SHP77 (cell line): ENCODE measurements around the gene PLCH1.

Experiments used
- DNase-seq, 2 experiments: peaks; one replicate each; lab custom pipeline; 2025; lab: John Stamatoyannopoulos, UW

PLCH1 gene, protein sequence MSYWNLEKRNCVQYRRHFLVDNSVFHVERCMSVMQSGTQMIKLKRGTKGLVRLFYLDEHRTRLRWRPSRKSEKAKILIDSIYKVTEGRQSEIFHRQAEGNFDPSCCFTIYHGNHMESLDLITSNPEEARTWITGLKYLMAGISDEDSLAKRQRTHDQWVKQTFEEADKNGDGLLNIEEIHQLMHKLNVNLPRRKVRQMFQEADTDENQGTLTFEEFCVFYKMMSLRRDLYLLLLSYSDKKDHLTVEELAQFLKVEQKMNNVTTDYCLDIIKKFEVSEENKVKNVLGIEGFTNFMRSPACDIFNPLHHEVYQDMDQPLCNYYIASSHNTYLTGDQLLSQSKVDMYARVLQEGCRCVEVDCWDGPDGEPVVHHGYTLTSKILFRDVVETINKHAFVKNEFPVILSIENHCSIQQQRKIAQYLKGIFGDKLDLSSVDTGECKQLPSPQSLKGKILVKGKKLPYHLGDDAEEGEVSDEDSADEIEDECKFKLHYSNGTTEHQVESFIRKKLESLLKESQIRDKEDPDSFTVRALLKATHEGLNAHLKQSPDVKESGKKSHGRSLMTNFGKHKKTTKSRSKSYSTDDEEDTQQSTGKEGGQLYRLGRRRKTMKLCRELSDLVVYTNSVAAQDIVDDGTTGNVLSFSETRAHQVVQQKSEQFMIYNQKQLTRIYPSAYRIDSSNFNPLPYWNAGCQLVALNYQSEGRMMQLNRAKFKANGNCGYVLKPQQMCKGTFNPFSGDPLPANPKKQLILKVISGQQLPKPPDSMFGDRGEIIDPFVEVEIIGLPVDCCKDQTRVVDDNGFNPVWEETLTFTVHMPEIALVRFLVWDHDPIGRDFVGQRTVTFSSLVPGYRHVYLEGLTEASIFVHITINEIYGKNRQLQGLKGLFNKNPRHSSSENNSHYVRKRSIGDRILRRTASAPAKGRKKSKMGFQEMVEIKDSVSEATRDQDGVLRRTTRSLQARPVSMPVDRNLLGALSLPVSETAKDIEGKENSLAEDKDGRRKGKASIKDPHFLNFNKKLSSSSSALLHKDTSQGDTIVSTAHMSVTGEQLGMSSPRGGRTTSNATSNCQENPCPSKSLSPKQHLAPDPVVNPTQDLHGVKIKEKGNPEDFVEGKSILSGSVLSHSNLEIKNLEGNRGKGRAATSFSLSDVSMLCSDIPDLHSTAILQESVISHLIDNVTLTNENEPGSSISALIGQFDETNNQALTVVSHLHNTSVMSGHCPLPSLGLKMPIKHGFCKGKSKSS (N-terminal part only)

DNA sequence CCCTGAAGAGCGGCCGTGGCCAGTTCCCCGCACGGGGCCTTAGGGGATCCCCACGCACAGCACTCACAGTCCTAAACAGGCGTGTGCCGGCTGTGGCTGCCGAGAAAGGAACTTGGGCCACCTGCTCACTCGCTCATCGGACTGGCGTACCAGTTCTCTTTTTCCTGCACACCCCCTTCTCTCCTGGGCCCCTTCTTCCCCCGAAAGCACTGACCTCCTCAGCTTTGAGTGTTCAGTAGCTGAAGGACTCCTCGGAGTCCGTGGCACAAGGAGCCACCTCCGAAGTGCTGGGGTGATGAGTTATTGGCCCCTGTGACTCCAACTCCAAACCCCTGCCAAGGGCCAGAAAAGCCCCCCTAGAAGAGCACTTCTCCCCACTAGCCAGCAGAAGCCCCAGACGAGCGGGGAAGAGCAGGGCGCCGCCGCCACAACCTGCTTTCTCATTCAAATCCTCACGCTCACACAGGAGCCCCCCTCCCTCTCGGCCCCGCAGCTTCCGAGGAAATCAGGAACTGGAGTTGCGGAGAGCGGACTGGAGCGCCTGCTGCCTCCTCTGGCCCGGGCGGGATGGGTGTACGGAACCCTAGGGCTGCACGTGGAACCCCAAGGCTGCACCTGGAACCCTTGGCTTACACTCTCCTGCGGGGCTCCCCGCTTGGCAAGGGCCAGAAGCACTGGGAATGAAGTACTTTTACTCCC, at the start of gene PLCH1:
Gene PLCH1, minus strand, starts transcription at position 446 of the 699 bp plus-strand sequence. CDS start 40,847 bp downstream, outside the sequence.
- DNase-seq: peak; percentile 52 to 65

DNA sequence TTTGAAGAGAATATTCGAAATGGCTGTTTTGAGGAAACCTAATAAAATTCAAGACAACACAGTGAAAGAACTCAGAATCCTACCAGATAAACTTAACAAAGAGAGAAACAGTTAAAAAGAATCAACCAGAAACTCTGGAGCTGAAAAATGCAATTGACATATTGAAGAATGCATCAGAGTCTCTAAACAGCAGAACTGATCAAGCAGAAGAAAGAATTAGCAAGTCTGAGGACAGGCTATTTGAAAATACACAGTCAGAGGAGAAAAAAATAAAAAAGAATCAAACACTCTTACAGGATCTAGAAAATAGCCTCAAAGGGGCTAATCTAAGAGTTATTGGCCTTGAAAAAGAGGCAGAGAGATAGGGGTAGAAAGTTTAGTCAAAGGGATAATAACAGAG, 47.7 kb upstream of the PLCH1 start:
- no peak for DNase-seq

DNA sequence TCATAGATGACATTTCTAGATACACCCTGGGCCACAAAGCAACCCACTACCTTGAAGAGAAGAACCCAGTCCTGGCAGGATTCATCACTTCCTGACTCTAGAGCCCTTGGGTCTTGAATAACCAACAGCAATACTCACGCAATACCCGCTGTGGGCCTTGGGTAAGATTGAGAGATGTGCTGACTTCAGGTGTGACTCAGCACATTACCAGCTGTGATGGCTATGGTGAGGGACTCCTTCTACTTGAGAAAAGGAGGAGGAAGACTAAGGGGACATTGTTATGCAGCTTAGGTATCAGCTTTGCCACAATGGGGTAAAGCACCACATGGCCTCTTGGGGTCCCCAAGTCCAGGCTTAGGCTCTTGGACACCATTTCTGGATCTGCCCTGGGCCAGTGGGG, 46.3 kb upstream of the PLCH1 start:
- no peak for DNase-seq

DNA sequence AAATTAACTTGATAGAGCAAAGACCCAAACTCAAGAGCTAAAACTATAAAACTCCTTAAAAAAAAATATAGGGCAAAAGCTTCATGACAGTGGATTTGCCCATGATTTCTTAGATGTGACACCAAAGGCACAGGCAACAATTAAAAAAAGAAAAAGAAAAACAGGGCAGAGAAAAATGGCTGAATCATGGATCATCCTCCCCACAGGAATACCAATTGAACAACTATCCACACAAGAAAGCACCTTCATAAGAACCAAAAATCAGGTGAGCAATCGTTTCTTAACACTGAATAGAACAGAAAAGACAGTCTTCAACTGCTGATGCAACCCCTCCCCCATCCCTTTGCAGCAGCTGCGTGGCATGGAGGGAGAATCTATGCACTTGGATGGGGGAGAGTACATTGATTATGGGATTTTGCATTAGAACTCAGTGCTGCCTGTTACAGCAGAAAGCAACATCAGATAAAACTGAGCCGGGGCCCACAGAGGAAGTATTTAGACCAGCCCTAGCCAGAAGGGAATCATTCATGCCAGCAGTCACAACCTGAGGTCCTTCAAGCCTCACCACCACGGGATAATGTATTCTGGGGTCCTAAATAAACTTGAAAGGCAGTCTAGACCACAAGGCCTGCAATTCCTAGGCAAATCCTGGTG, 45.5 kb upstream of the PLCH1 start:
- DNase-seq: no peak

DNA sequence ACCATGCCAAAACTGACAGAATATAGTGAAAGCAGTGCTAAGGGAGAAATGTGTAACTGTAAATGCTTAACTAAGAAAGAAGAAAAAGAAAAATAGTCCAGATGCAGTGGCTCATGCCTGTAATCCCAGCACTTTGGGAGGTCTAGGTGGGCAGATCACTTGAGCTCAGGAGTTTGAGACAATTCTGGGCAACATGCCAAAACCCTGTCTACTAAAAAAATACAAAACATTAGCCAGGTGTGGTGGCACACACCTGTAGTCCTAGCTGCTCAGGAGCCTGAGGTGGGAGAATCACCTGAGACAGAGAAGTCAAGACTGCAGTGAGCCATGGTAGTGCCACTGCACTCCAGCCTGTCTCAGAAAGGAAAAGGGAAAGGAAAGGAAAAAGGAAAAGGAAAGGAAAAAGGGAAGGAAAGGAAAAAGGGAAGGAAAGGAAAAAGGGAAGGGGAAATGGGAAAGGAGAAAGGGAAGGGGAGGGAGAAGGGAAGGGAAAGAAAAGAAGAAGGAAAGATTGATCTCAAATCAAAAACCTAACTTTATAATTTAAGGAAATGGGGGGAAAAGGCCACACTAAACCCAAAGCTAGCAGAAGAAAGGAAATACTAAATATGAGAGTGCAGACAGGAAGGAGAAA, 40.9 kb upstream of the PLCH1 start:
- DNase-seq: no peak

DNA sequence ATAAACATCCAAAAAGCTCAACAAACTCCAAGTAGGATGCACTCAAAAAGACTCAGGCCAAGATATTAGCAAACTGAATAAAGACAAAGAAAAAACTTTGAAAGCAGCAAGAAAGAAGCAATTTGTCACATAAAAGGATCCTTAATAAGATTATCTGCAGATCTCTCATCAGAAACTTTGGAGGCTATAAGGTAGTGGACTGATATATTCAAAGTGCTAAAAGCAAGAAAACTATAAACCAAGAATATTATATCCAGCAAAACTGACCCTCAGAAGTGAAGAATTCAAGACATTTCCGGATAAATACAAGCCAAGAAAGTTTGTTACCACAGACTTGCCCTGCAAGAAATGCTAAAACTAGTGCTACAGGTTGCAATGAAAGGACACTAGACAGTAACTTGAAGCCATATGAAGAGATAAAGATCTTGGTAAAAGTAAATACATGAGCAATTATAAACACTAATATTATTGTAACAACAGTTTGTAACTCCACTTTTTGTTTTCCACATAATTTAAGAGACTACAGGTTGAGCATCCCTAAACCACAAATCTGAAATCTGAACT, 37.6 kb upstream of the PLCH1 start:
- DNase-seq: no peak

DNA sequence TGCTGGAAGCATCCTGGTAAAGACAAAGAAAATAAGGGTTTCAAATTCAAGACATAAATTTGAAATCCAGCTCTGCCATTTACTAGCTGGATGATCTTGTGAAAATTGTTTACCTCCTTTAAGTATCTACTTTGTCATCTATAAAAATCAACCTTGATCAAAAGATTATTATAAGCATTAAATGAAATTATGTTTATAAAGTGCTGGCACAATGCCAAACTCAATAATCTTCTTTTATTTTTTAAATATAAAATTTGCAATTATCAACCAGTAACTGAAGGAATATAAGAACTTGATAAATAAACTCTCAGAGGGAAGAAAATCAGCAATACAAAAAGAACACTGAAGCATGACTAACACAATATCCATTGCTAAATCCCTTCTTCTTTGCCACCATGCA, 35.4 kb upstream of the PLCH1 start:
- no peak for DNase-seq

DNA sequence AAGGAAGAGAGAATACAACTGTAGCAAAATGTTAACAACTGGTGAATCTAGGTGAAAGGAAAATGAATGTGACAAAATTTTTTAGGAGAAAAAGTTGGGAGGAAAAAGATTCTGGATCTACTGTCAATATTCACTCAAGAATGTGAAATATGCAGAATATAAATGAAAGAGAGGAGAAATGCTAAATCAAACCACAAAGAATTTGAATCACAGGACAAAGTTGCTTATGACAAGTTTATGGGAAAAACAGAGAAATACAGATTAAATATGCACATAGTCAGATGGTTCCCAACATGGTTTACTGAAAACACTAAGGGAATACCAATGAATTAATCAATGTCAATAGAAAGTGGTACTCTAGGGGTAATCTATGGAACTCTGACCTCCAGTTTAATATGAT, 33.6 kb upstream of the PLCH1 start:
- DNase-seq: no peak

DNA sequence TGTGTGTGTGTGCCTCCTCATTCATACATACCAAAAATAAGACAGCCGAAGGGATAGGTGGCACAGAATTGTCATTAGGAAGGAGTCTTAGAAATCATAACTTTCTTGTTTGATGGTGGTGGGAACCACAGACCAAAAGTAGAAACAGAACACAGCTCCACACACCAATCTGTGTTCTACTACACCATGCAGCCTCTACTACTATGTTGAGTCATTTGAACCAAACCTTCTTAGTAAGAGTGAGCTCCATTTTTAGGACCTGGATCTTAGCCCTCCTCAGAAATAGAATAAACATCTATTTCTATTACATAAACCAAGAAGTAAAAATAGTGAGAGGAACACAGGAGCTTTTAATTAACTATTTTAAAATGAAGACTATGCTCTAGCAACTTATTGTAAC, 27.9 kb upstream of the PLCH1 start:
- no peak for DNase-seq

DNA sequence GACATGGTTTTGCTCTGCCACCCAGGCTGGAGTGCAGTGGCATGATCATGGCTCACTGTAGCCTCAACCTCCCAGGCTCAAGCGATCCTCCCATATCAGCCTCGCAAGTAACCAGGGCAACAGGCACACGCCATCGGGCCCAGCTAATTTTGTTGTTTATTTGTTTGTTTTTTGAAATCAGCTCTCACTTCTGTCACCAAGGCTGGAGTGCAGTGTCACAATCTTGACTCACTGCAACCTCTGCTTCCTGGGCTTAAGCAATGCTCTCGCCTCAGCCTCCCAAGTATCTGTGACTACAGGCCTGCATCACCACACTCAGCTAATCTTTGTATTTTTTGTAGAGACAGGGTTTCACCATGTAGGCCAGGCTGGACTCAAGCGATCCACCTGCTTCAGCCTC, 26.3 kb upstream of the PLCH1 start:
- no peak for DNase-seq

DNA sequence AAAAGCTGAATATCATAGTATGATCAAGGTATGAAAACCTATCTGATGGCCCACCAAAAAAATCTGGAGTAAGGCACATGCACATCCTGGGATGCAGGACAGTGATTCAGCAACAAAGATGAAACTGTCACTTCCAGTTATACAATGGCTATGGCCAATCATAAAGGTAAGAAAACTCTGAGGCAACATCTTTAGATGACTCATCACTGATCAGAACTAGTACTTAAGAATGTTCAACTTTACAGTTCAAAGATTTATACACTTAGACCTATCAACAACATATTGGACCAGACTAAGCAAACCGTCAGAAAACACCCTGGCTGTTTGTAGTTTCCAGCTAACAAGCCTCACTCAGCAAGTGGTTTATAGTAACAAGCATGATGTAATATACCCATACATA, 21.3 kb upstream of the PLCH1 start:
- no peak for DNase-seq

DNA sequence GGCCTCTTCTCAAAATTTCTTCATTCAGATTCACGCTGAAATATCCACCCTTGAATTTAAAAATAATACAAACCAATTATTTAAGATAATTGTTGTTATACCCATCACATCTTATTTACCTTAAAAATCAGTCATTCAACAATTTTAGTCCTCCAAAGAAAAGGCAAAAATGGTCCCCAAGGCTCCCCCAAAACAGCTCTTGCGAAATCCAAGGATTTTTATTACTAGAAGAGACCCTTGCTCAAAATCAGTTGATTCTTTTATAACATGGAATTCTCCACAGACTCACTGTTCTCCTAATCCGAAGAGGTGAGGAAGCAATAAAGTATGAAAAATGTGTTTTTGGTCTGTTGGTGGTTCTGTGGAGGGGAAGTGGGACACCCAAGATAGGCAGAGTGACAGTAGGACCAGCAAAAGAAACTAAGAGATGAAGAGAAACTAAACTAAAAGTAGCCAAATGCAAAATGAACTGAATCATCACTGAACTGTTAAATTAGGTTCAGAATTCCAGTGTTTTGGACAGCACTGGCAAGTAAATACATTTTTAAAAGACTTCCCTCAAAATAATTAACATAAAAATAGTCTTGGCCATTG, 19.1 kb upstream of the PLCH1 start:
- DNase-seq: no peak

DNA sequence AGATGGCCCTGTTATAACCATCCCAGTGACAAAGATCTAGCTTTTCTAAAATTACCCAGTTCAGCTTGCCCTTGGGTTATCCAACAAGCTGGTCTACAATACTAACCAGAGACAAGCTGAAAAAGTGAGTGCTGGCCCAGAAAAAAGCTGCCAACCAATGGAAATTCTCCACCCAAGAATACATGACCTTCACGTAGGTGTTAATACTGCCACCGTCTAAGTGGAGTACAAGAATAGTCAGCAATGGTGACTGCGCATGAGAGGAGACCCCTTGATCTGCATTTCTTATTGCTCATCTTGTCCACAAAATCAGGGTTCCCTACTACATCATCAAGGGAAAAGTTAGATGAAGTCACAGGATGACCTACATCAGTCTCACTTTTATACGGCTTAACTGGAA, 15.8 kb upstream of the PLCH1 start:
- no peak for DNase-seq

DNA sequence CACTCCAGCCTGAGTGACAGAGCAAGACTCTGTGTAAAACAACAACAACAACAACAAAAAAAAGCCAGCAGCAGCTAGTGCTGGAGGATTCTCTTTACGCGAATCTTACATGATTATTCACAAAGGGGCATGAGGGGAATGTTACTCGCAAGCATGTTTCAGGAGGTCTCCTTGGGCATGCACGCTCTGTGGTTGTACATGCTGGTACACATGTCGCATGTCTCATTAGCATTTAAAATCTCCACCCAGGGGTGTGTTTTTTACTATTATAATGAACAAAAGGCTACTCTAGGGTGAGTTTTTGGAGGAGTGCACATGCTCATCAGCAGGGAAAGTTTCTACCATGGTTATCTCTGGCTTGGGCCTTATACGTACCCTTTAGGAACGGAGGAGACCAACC, 12.7 kb upstream of the PLCH1 start:
- DNase-seq: no peak

DNA sequence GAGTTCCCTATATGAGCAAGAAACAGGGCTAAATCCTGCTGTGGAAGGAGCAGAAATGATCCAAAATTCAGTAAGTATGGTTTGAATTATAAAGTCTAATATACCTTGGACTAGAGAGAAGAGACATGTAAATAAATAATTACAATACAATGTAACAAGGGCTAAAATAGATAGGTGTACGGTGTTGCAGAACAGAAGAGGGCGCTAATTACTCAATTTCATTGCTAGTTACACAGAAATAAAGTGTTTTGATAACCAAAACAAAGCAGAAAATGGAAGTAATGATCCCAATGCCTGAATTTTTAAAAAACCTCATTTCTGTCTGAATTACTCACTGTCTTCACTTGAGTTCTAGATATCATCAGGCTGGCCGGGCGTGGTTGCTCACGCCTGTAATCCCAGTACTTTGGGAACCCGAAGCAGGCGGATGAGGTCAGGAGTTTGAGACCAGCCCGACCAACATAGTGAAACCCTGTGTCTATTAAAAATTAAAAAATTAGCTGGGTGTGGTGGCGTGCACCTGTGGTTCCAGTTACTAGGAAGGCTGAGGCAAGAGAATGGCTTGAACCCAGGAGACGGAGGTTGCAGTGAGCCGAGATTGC, 8.3 kb upstream of the PLCH1 start:
- DNase-seq: peak in 1 of 2 experiments; percentile 28

DNA sequence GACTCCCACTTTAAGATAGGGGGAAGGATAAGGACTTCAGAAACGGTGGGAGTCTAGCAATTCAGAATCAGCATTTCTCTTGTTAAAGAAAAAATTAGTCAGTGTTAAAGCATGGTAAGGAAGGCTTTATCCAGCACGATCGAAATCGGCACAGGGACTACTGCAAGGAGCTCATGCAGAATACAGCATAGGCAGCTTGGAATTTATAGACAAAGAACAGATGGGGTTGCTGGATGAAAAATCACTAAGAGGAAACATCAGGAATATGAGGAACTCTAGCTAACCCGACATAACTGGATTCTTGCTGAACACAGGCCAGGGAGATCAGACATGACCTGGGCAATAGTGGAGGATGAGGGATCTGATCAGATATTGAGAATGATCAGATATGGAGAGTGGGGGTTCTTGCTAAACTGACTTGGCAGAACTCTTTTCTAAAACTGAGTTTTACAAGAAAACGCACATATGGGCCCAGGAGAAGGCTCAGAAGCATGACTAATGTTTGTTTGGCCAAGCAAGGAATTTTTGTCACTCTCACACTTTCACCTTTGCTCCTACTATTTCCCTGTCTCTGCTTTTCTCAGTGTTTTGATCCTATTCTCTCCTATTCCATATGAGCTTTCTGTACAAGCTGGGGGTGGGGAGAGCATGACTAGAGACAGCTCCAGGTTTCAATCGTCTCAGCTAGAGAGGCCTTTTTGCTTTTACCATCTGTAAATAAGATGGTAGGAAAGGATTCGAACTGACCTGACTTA, 3.9 kb upstream of the PLCH1 start:
- no peak for DNase-seq

DNA sequence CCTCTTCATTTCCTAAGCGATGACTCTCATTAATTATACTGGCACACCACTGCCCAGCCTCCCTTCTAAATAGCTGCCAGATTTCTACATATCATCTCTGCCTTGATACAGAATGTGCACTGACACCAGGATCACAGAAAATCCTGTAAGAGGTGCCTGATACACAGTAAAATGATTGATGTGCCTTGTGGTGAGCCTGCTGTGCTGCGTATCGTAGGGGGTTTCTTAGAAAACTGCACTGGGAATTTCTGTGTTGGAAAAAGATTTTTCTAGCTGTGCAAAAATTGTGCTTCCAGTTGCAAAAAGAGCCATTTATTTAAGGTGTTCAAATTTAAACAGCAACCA, 3.0 kb upstream of the PLCH1 start:
- no peak for DNase-seq

DNA sequence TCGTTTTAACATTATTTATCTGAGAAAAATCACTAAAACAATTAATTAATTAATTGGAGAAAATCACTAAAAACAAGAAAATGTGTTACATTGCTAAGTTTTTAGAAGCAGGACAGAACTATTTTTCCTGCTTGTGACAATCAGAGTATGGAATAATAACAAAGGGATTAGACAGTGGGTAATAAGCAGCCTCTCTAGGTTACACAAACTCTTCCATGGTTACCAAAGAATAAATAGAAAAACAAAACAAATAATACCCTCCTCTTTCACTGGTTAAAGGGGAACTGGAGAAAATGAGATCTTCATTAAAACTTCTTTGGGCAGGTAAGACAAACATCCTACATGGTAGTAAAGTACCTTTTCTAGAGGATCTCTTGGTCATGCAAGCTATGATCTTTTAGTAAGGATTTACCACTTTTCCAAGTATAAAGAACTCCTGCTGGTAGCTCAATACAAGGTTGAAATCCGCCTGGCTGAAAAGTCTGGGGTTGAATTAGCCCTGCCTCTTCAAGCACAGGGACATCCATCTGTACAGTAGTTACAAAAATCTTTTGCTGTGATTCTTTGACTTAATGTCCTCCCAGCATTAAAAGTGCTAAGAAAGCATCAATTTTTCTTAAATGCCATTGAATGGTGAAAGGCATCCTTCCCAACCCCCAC, 2.5 kb upstream of the PLCH1 start:
- no peak for DNase-seq
